ENCODE measurements around the gene ST6GALNAC4.
A peak's percentile ranks its signal among the peaks of the same experiment; 100 is the strongest.

ST6GALNAC4 gene

GRCh38 chr9:127938298-127938690 is 21.5 kb upstream of the ST6GALNAC4 start:
- H3K27ac ChIP-seq (ENCODE audit: extremely low read depth, low read depth, low read length), result no peak overlapping the region
- no peaks in the 10 kb centered on the region for H3K9me3 ChIP-seq (ENCODE audit: control insufficient read depth, insufficient read depth, low read depth, low read length)
- ChIA-PET POLR2A (no interaction called here), CTCF (interaction anchor here (7.0 to 8.1 kb wide), 2 partner anchors 42 to 97 kb away, joined by 94 to 165 read pairs; partner anchors contain the start of gene EEIG1)
- H3K36me3 ChIP-seq (ENCODE audit: control insufficient read depth in 2 of 2, insufficient read depth in 1 of 2, low read length in 2 of 2), result peaks cover 0 to 38% of the 10 kb centered on the region in 2 experiments; a peak in 1 of 3 replicates
- H3K4me1 ChIP-seq (ENCODE audit: control insufficient read depth, insufficient read depth, low read length), result 0 out of 2 replicates have a peak, but pooled peaks cover 2% of the 10 kb centered on the region
- no peak overlapping the region for H3K4me3 ChIP-seq (ENCODE audit: low read depth, low read length)
- TF ChIP-seq ZNF112 (tag by site-specific recombination; IDR thresholded peaks at IDR 0.05), result no peak
- no peak for TF ChIP-seq ZSCAN16 (tag by site-specific recombination; IDR thresholded peaks at IDR 0.05)
- no peak for TF ChIP-seq GFI1B (tag by site-specific recombination; IDR thresholded peaks at IDR 0.05)

GRCh38 chr9:127937388-127938297 is 20.8 kb upstream of the ST6GALNAC4 start, which contains the start of gene DPM2:
Gene DPM2, minus strand, starts transcription at chr9:127937854. Its CDS starts 34 bp downstream, at chr9:127937820.
- Histone ChIP-seq H3K4me1 (ENCODE audit: control insufficient read depth, insufficient read depth, low read length) (0 out of 2 replicates have a peak, but pooled peaks cover 2% of the 10 kb centered on the region), H3K36me3 (ENCODE audit: control insufficient read depth in 2 of 2, insufficient read depth in 1 of 2, low read length in 2 of 2) (peaks cover 0 to 35% of the 10 kb centered on the region in 2 experiments; a peak in 1 of 3 replicates), H3K27ac (ENCODE audit: extremely low read depth, low read depth, low read length) (peak within 1 kb of the TSS; percentile 45; the same call in 1 of the 2 replicates), H3K4me3 (ENCODE audit: low read depth, low read length) (peak within 1 kb of the TSS; percentile 58), H3K9me3 (ENCODE audit: control insufficient read depth, insufficient read depth, low read depth, low read length) (no peaks in the 10 kb centered on the region)
- CTCF ChIA-PET, result interaction anchor here (0.5 to 8.1 kb wide), 6 partner anchors 43 to 1190 kb away, joined by 3 to 165 read pairs (median 4); partner anchors contain the start of gene EEIG1
- POLR2A ChIA-PET, result interaction anchor here (0.7 to 0.8 kb wide), 3 partner anchors 9 to 129 kb away, joined by 3 to 7 read pairs (median 3); partner anchors contain the start of gene NAIF1
- TF ChIP-seq ZNF600 (tag by site-specific recombination; IDR thresholded peaks at IDR 0.05), result 0 out of 2 replicates have a peak, but pooled peaks have one; percentile 9
- TF ChIP-seq ZNF791 (tag by site-specific recombination; IDR thresholded peaks at IDR 0.05), result no peak
- TF ChIP-seq ZNF157 (tag by site-specific recombination; IDR thresholded peaks at IDR 0.05), result no peak
- TF ChIP-seq, protein P1, sequence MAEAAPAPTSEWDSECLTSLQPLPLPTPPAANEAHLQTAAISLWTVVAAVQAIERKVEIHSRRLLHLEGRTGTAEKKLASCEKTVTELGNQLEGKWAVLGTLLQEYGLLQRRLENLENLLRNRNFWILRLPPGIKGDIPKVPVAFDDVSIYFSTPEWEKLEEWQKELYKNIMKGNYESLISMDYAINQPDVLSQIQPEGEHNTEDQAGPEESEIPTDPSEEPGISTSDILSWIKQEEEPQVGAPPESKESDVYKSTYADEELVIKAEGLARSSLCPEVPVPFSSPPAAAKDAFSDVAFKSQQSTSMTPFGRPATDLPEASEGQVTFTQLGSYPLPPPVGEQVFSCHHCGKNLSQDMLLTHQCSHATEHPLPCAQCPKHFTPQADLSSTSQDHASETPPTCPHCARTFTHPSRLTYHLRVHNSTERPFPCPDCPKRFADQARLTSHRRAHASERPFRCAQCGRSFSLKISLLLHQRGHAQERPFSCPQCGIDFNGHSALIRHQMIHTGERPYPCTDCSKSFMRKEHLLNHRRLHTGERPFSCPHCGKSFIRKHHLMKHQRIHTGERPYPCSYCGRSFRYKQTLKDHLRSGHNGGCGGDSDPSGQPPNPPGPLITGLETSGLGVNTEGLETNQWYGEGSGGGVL (tag by site-specific recombination; IDR thresholded peaks at IDR 0.05), result no peak
- peak; percentile 84 for TF ChIP-seq SP2 (tag by site-specific recombination; IDR thresholded peaks at IDR 0.05)
- no peak for TF ChIP-seq ZNF138 (tag by site-specific recombination; IDR thresholded peaks at IDR 0.05; ENCODE audit: borderline replicate concordance)
- TF ChIP-seq ZNF423 (tag by site-specific recombination; IDR thresholded peaks at IDR 0.05), result 0 out of 2 replicates have a peak, but pooled peaks have one; percentile 22
- peak; percentile 63; the same call in 1 of the 2 replicates for TF ChIP-seq PATZ1 (tag by site-specific recombination; IDR thresholded peaks at IDR 0.05)
- TF ChIP-seq ZNF324 (tag by site-specific recombination; IDR thresholded peaks at IDR 0.05), result 0 out of 2 replicates have a peak, but pooled peaks have one; percentile 4
- peak; percentile 29; the same call in 1 of the 2 replicates for TF ChIP-seq KLF8 (tag by site-specific recombination; IDR thresholded peaks at IDR 0.05)
- 0 out of 2 replicates have a peak, but pooled peaks have one; percentile 32 for TF ChIP-seq ZBTB48 (tag by site-specific recombination; IDR thresholded peaks at IDR 0.05)
- TF ChIP-seq, protein P2, sequence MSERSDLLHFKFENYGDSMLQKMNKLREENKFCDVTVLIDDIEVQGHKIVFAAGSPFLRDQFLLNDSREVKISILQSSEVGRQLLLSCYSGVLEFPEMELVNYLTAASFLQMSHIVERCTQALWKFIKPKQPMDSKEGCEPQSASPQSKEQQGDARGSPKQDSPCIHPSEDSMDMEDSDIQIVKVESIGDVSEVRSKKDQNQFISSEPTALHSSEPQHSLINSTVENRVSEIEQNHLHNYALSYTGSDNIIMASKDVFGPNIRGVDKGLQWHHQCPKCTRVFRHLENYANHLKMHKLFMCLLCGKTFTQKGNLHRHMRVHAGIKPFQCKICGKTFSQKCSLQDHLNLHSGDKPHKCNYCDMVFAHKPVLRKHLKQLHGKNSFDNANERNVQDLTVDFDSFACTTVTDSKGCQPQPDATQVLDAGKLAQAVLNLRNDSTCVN (tag by site-specific recombination; optimal IDR thresholded peaks at IDR 0.05), result peak; percentile 48
- no peak for TF ChIP-seq ZNF112 (tag by site-specific recombination; IDR thresholded peaks at IDR 0.05)
- TF ChIP-seq ZBTB11 (tag by site-specific recombination; conservative IDR thresholded peaks at IDR 0.05; ENCODE audit: low read depth), result peak; percentile 96
- peak; percentile 83 for TF ChIP-seq ZFP69B (tag by site-specific recombination; IDR thresholded peaks at IDR 0.05)
- peak; percentile 23; the same call in 1 of the 2 replicates for TF ChIP-seq ZBTB8A (tag by site-specific recombination; IDR thresholded peaks at IDR 0.05)
- peak; percentile 22; the same call in 1 of the 2 replicates for TF ChIP-seq ZBTB20 (tag by site-specific recombination; IDR thresholded peaks at IDR 0.05)
- peak; percentile 80 for TF ChIP-seq HIC1 (tag by site-specific recombination; IDR thresholded peaks at IDR 0.05)
- no peak for TF ChIP-seq ZNF426 (tag by site-specific recombination; IDR thresholded peaks at IDR 0.05)
